K562 (cell line): ENCODE measurements around the gene HNRNPA2B1. TPM values are rescaled to one million over a fixed set of nuclear protein-coding genes. Genes with fewer than 3 reads are reported as not detected.

Experiments used
- ATAC-seq: fragments of 200-7000 bp; cut with Tn5 transposase; 3 replicates; pipeline ENCODE4 v1.9.1; 2020; ENCODE audit warnings: moderate library complexity
- BruUV-seq: library from RNA; stranded (reverse); fragments of 400-500 nt; replicated peaks from 2 replicates; lab custom pipeline; 2021; lab: Mats Ljungman, UMichigan
- CTCF ChIA-PET: fragments of 300-600 bp; formaldehyde crosslinking; extraction: SDS; loops from one replicate; lab custom pipeline; 2021; ENCODE audit warnings: low intra/inter-chr PET ratio; lab: Yijun Ruan, JAX
- POLR2A ChIA-PET: fragments of 300-600, 350-650 bp; sonication (Branson Sonifier 250); formaldehyde crosslinking; extraction: SDS; loops from one replicate; lab custom pipeline; 2021; ENCODE audit warnings: antibody characterized with exemption, inconsistent platforms; lab: Yijun Ruan, JAX
- DNase-seq, 4 experiments: peaks; one replicate each; pipeline versions ENCODE4 v3.0.0 to v3.0.0-alpha.2; 2011 to 2018; ENCODE audit warnings: low spot score in 3 of 4, mixed read lengths in 3 of 4; ENCODE audit errors: extremely low read depth in 1 of 4
- FAIRE-seq: peaks from 2 replicates; lab custom pipeline; 2011; peaks lifted over from hg19 to GRCh38; lab: Jason Lieb, UNC
- H2AFZ ChIP-seq: 2 replicates; pipeline ENCODE4 v1.6.0; 2011; ENCODE audit warnings: low read depth, low read length, control low read depth, inconsistent platforms
- H3K27ac ChIP-seq: fragments of 200-600 bp; 3 replicates; pipeline ENCODE4 v1.8.0; 2011; ENCODE audit warnings: low read depth, mild to moderate bottlenecking, control low read depth, inconsistent platforms, low read length, moderate library complexity, mixed read lengths; ENCODE audit errors: extremely low read depth
- H3K27me3 ChIP-seq, 2 experiments: fragments of 300-600 bp in 1 of 2; 2 replicates in 1 of 2; 3 replicates in 1 of 2; pipeline versions ENCODE4 v1.6.0 to v1.8.0; 2011; ENCODE audit warnings: inconsistent platforms in 2 of 2, low read length in 2 of 2, mild to moderate bottlenecking in 1 of 2, mixed read lengths in 1 of 2, moderate library complexity in 1 of 2; ENCODE audit not compliant: control insufficient read depth in 2 of 2, insufficient read depth in 2 of 2
- H3K36me3 ChIP-seq: fragments of 300-600 bp; 3 replicates; pipeline ENCODE4 v1.8.0; 2011; ENCODE audit warnings: mild to moderate bottlenecking, low read length, inconsistent platforms; ENCODE audit not compliant: control insufficient read depth, insufficient read depth
- H3K4me1 ChIP-seq, 2 experiments: fragments of 200-600 bp in 1 of 2; replicated peaks in 1 of 2; 2 replicates in 1 of 2; 3 replicates in 1 of 2; pipeline versions ENCODE4 v1.5.1 to v1.8.0; 2011; ENCODE audit warnings: inconsistent platforms in 2 of 2, low read length in 2 of 2, mild to moderate bottlenecking in 1 of 2, mixed read lengths in 1 of 2, moderate library complexity in 1 of 2; ENCODE audit not compliant: control insufficient read depth in 2 of 2, insufficient read depth in 2 of 2
- H3K4me2 ChIP-seq: 2 replicates; pipeline ENCODE4 v1.6.1; 2011; ENCODE audit warnings: low read length, control low read depth, inconsistent platforms, mixed read lengths; ENCODE audit not compliant: insufficient read depth
- H3K4me3 ChIP-seq: fragments of 200-600 bp; sonication (generic), shearing (Covaris generic); 2 replicates; pipeline ENCODE4 v1.5.1; 2016; ENCODE audit warnings: control low read depth, inconsistent platforms
- H3K79me2 ChIP-seq: fragments of 200-600 bp; 3 replicates; pipeline ENCODE4 v1.8.0; 2011; ENCODE audit warnings: low read length, inconsistent platforms; ENCODE audit not compliant: control insufficient read depth, insufficient read depth
- H3K9ac ChIP-seq, 2 experiments: 2 replicates each; pipeline versions ENCODE4 v1.6.0 to v1.6.1; 2011; ENCODE audit warnings: low read depth in 2 of 2, low read length in 2 of 2, control low read depth in 1 of 2, inconsistent platforms in 1 of 2, mild to moderate bottlenecking in 1 of 2, mixed read lengths in 1 of 2; ENCODE audit not compliant: insufficient read depth in 1 of 2
- H3K9me1 ChIP-seq: one replicate; pipeline ENCODE4 v1.6.0; 2011; ENCODE audit warnings: inconsistent platforms, mild to moderate bottlenecking, low read length, moderate library complexity; ENCODE audit not compliant: control insufficient read depth, insufficient read depth
- H3K9me3 ChIP-seq: replicated peaks from 2 replicates; pipeline ENCODE4 v1.5.1; 2011; ENCODE audit warnings: low read depth, low read length, inconsistent platforms; ENCODE audit not compliant: control insufficient read depth, insufficient read depth
- H4K20me1 ChIP-seq: replicated peaks from 2 replicates; pipeline ENCODE4 v1.6.1; 2011; ENCODE audit warnings: low read length, inconsistent platforms, mixed read lengths; ENCODE audit not compliant: control insufficient read depth, insufficient read depth
- ATF6 ChIP-seq: sonication (generic); formaldehyde crosslinking; IDR thresholded peaks from 2 replicates; pipeline ENCODE4 v1.4.0; 2020; ENCODE audit warnings: mild to moderate bottlenecking, missing genetic modification reagents
- MCM7 ChIP-seq, 2 experiments: fragments of 450-650 bp; IDR thresholded peaks; 2 replicates each; pipeline ENCODE4 v1.6.1; 2016 to 2018
- MYC ChIP-seq, 2 experiments: fragments of 250-450 bp in 1 of 2; sonication (Bioruptor Pico) in 1 of 2; IDR thresholded peaks; 2 replicates each; pipeline versions ENCODE4 v1.5.1 to v1.6.1; 2012 to 2021; ENCODE audit warnings: low read depth in 2 of 2, borderline replicate concordance in 1 of 2, improper control_type of control experiment in 1 of 2, low read length in 1 of 2, mild to moderate bottlenecking in 1 of 2, moderate library complexity in 1 of 2
- NFE2 ChIP-seq: IDR thresholded peaks from 2 replicates; pipeline ENCODE4 v1.6.1; 2014; ENCODE audit warnings: antibody characterized with exemption, low read depth
- PHB ChIP-seq: fragments of 250-450 bp; sonication (Bioruptor Pico); IDR thresholded peaks from 2 replicates; pipeline ENCODE4 v1.5.0; 2021
- POLR2G ChIP-seq: fragments of 200-400 bp; formaldehyde crosslinking; IDR thresholded peaks from 2 replicates; pipeline ENCODE4 v1.6.1; 2017; ENCODE audit warnings: low read depth, mild to moderate bottlenecking, antibody characterized with exemption, low read length, moderate library complexity
- SIN3A ChIP-seq, 2 experiments: fragments of 150-350 bp in 1 of 2; IDR thresholded peaks; 2 replicates each; pipeline ENCODE4 v1.6.1; 2011 to 2016; ENCODE audit warnings: borderline replicate concordance in 2 of 2, low read depth in 2 of 2, low read length in 2 of 2, mild to moderate bottlenecking in 2 of 2, moderate library complexity in 2 of 2; ENCODE audit not compliant: control insufficient read depth in 1 of 2
- TAF7 ChIP-seq: fragments of 450-650 bp; IDR thresholded peaks from 2 replicates; pipeline ENCODE4 v1.6.1; 2016; ENCODE audit warnings: missing genetic modification characterization, missing compliant biosample characterization
- ZEB2 ChIP-seq: fragments of 450-650 bp; IDR thresholded peaks from 2 replicates; pipeline ENCODE4 v1.6.1; 2016
- ZNF512 ChIP-seq: IDR thresholded peaks from 2 replicates; pipeline ENCODE4 v1.6.1; 2016; ENCODE audit warnings: missing genetic modification characterization, missing compliant biosample characterization
- ZNF518B ChIP-seq: fragments of 250-450 bp; sonication (Bioruptor Pico); IDR thresholded peaks from 2 replicates; pipeline ENCODE4 v1.5.0; 2021; ENCODE audit warnings: mild to moderate bottlenecking, moderate library complexity
- ZNF707 ChIP-seq: fragments of 250-450 bp; sonication (Bioruptor Pico); conservative IDR thresholded peaks from 2 replicates; pipeline ENCODE4 v1.8.0; 2022; ENCODE audit warnings: inconsistent platforms, mild to moderate bottlenecking, moderate library complexity
- WGBS: fragments of 100-300 bp; shearing (Covaris generic); methylation state at CpG from one replicate; pipeline ENCODE4 v1.1.6; 2016; ENCODE audit warnings: low coverage, mixed read lengths; ENCODE audit not compliant: insufficient coverage; ENCODE audit errors: missing lambda C conversion rate; 5-methylcytosine and 5-hydroxymethylcytosine counted together
- in situ Hi-C: fragments of 300-500 bp; cut with MboI; formaldehyde crosslinking; loops from 4 replicates; pipeline ENCODE4 v1.15.0; 2018; ENCODE audit warnings: inconsistent platforms, mixed read lengths
- intact Hi-C: fragments of 100-400 bp; cut with micrococcal nuclease; formaldehyde crosslinking; loops from 2 replicates; pipeline ENCODE4 v1.14.2; 2022
- polyA plus RNA-seq, 8 experiments: library from polyadenylated mRNA; depleted of rRNA in 4 of 8; stranded (reverse) in 5 of 8; unstranded in 3 of 8; fragments of >200 nt; fragmentation: Nextera tagmentation in 2 of 8; fragmentation: Illumina TruSeq in 1 of 8; extraction: Ambion mirVana in 2 of 8; extraction: Trizol in 1 of 8; gene quantifications; 2 replicates each; pipeline versions ENCODE4 v1.2.1 to v1.2.3, GENCODE V29; 2011 to 2014; ENCODE audit warnings: inconsistent platforms in 1 of 8, missing spikeins in 1 of 8
- total RNA-seq, 7 experiments: library from RNA; depleted of rRNA in 6 of 7; stranded (reverse); fragments of >200 nt in 6 of 7; fragmentation: Illumina TruSeq in 2 of 7; extraction: Trizol in 2 of 7; gene quantifications; 2 replicates each; pipeline versions ENCODE4 v1.2.1 to v1.2.3, GENCODE V29; 2011 to 2021; ENCODE audit warnings: low replicate concordance in 1 of 7

HNRNPA2B1 gene
- total and polyA plus RNA-seq, 9 of the 15 experiments (the other 6 are each of a cell fraction or from before 2014, with no cell fraction given), result 630 to 1,989 (median 865) TPM

- 0 out of 2 replicates have a peak, but pooled peaks have one; percentile 8 for TF ChIP-seq POLR2G
- TF ChIP-seq NFE2, result 0 out of 2 replicates have a peak, but pooled peaks have one; percentile 34
- TF ChIP-seq MYC (IDR thresholded peaks at IDR 0.05; ENCODE audit: low read depth, low read length), result no peak
- TF ChIP-seq MYC (CRISPR knock-in tag; IDR thresholded peaks at IDR 0.05; ENCODE audit: borderline replicate concordance, low read depth), result no peak
- TF ChIP-seq SIN3A (IDR thresholded peaks at IDR 0.05; ENCODE audit: borderline replicate concordance in 2 of 2, control insufficient read depth in 1 of 2, low read depth in 2 of 2, low read length in 2 of 2), result no peak
- peak; percentile 87 for TF ChIP-seq ZNF512 (tag)
- TF ChIP-seq, all 486 proteins: peak for 10
Observed at GRCh38 chr7:26181474-26182227, 18.9 kb downstream of the HNRNPA2B1 start (continued).

GRCh38 chr7:26180792-26181198 is 19.8 kb downstream of the HNRNPA2B1 start:
- in situ Hi-C loops (loop anchor here (5.0 kb wide), 1 partner anchor 88 kb away; no protein-coding TSS in a partner anchor), intact Hi-C loops (no loop called here)
- POLR2A ChIA-PET, result interaction anchor here (0.7 to 5.3 kb wide), 8 partner anchors 9 to 150 kb away, joined by 3 to 23 read pairs (median 6); no protein-coding TSS in a partner anchor
- no peaks in the 10 kb centered on the region for H4K20me1 ChIP-seq
- H3K4me3 ChIP-seq, result no peak overlapping the region
- DNase-seq (peak in 2 of 4 experiments; percentile 61 to 86), FAIRE-seq (peak; percentile 26), ATAC-seq (peak; percentile 50)
- WGBS, result 4% methylated on average over 5 of the region's 5 CpGs
- peaks cover 15 to 38% of the 10 kb centered on the region in 2 experiments for H3K4me1 ChIP-seq
- H2AFZ ChIP-seq, result no peak overlapping the region
- no TSS peak for BruUV-seq
- no peaks in the 10 kb centered on the region for H3K27me3 ChIP-seq
- CTCF ChIA-PET, result no interaction called here
- H3K9me1 ChIP-seq, result no peaks in the 10 kb centered on the region
- no peaks in the 10 kb centered on the region for H3K79me2 ChIP-seq
- H3K9ac ChIP-seq, result peak overlapping the region in 1 of 2 experiments; percentile 9; a peak in 1 of 4 replicates
- peaks cover 7% of the 10 kb centered on the region; the same call in 1 of the 3 replicates for H3K36me3 ChIP-seq
- no peaks in the 10 kb centered on the region for H3K9me3 ChIP-seq
- H3K4me2 ChIP-seq, result peak overlapping the region; percentile 22; the same call in 1 of the 2 replicates
- peak overlapping the region; percentile 40; the same call in 2 of the 3 replicates for H3K27ac ChIP-seq
- TF ChIP-seq PHB (no peak), ATF6 (CRISPR knock-in tag) (no peak), ZEB2 (peak; percentile 37; the same call in 1 of the 2 replicates), TAF7 (tag) (no peak), MCM7 (IDR thresholded peaks at IDR 0.05) (no peak), ZNF707 (CRISPR knock-in tag) (no peak), ZNF518B (no peak)
